NCI-H1930 (cell line): ENCODE data around the gene ZSCAN23.
"Not testable (repeated sequence)": the region's sequence is repeated elsewhere in the genome, so short reads cannot be mapped to it uniquely, and the experiment has no call there.

Experiments
- DNase-seq, 2 experiments: peaks; one replicate each; lab custom pipeline; 2025; lab: John Stamatoyannopoulos, UW

ZSCAN23 gene

DNA sequence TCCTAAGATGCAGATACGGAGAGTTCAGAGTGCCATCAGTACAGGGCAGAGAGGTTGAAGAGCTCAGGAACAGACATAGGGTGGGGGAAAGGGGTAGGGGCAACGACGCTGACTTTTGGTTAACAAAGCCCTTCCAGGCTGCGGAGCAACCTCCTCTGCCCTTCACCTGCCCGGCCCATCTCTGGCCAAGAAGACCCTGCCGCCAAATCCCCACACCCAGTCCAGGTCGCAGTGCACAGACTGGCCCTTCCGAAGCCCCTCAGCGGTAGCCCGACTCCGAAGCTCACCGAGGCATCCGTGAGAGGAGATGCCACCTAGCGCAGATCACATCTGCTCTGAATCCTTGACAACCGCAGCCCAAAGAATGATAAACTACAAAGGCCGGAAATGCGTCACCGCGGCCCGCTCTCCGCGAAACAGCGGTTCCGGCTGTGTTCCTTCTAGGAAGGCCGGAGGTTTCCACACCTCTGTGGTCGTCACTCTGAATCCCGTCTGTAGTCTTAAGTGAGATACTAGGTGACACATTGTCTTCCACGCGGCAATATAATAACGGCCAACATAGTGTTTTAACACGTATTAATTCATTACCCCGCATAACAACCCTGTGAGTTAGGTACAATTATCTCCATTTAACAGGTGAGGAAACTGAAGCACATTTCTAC, at the start of gene ZSCAN23:
Gene ZSCAN23, minus strand, starts transcription at position 380 of the 662 bp plus-strand sequence. CDS start 7,225 bp downstream, outside the sequence.
- DNase-seq = peak; percentile 91

DNA sequence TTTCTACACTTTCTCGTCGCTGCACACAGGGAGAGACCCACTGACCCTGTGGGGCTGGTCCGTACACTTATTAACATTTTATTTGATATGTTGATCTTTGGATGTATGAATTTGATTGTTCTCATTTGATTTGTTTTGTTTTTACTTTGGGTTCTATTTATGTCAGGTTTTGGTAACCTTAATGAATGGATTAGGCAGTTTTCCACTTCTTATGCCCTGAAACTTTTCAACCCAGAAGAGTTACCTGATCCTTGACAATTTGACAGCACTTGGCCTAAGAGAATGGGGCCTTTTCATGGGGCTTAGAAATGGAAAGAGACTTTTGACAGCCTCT, 48.7 kb upstream of the ZSCAN23 start:
- DNase-seq = no peak

DNA sequence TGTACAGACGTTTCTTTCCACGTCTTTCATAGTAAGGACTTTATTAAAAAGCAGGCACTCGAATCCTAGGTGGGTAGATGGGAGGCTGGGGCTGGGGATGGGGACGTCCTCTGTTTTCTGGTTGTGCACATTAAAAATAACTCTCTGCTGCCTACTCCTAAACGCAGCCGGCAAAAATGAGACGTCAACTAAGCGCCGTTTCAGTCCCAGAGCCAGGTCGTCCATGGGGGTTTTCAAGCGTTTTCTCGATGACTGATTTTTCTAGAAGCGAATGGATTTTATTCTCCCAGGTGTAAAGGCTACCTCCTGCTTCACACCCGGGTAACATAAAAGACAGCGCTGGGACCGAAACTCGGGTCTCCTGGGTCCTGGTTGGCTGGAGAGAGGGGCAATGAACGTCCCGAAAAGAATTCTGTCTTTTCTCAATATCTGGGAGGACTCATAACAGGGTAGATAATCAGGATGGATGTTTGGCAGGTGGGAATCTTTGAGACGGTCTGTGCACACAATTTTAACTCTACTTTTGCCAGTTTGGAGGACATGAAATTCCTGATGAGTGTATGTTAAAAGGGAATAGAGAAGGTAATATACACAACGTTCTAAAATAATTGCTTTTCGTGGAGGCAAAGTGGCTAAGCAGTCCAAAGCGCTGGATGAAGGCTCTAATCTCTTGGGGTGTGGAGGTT, 47.1 kb upstream of the ZSCAN23 start:
- no peak for DNase-seq

DNA sequence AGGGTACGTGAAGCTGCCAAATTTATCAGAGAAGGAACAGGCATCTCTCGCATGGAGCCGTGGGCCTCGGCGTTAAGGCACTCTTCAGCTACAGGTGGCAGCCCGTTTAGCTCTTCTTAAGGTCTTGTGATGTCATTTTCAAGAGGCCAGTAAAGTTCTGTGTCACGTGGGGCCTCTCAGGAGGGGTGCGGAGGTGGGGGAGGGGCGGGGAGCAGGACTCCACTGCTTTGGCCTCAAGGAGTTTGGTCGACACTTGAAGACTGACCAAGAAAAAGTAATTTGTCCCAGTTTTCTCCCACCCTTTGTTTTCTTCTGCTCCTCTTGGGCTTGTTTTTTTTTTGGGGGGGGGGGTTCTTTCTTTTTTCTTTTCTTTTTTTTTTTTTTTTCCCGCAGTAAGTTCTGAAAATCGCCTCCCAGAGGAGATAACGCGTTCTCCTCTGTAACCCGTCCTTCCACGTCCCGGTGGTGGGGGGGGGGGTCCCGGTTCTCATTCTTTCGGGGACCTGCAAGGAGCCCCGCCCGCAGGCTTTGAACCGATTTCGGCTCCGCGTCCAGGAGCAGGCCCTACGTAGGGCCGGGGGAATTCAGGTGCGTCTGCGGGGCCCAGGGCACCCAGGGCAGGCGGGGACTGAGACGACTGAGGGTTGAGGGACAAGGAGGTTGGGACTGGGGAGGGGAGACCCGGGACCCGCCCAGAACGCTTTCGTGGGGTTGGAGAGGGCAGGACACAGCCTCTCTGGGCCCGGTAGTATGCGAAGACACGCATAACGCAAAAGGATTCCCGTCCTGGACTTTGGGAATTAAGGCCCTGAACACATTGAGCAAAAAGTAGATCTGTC, 46.3 kb upstream of the ZSCAN23 start:
- no peak for DNase-seq

DNA sequence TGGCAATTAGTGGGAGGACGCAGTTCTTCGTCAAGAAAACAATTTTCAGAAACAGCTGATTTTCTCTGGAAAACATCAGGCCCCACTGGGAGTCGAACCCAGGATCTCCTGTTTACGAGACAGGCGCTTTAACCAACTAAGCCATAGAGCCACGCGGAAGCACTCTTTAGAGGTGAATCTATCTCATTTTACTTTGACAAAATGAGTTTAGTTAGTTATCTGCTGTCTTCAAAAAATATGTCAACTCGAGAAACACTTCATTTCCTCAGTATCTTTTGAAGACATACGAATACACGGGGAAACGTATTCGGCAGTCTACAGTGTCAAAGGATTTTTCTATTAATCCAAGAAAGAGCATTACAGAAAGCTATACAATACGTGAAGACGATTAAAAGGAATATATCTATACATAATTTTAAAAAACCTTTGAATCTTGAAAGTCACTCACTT, 45.6 kb upstream of the ZSCAN23 start:
- DNase-seq = no peak

DNA sequence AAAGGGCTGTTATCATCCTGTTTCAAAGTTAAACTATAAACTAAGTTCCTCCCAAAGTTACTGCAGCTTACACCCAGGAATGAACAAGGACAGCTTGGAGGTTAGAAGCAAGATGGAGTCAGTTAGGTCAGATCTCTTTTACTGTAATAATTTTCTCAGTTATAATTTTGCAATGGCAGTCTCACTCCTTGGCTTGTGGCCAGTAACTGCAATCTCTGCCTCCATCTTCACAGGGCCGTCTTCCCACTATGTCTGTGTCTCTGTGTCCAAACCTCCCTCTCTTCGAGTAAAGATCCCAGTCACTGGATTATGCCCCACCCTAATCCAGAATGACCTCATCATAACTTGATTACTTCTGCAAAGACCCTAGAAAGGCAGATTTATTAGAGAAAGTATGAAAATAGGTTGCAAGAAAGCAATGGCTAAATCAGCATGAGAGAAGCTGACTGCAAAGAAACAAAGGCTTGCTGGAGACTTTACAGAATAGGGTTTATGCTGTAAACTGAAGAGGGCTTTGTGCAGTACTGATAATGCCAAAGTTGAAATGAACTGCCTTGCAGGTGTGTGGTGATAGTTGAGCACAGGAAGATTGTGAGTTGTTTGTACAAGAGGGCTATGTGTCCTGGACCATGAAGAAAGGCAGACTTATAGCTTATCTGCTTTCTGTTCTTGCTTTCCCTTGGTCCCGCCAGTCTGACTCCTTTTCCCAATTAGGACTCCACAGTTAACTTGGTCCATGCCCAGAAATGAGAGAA, 43.9 kb upstream of the ZSCAN23 start:
- DNase-seq = no peak

DNA sequence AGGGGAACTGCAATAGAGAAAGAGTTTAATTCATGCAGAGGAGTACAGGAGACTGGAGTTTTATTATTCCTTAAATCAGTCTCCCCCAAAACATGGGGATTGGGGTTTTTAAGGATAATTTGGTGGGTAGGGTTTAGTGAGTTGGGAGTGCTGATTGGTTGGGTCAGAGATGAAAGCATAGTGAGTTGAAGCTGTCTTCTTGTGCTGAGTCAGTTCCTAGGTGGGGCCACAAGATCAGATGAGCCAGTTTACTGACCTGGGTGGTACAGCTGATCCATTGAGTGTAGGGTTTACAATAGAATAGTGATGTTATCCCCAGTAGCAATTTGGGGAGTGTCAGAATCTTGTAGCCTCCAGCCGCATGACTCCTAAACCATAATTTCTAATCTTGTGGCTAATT, 43.2 kb upstream of the ZSCAN23 start:
- DNase-seq = no peak

DNA sequence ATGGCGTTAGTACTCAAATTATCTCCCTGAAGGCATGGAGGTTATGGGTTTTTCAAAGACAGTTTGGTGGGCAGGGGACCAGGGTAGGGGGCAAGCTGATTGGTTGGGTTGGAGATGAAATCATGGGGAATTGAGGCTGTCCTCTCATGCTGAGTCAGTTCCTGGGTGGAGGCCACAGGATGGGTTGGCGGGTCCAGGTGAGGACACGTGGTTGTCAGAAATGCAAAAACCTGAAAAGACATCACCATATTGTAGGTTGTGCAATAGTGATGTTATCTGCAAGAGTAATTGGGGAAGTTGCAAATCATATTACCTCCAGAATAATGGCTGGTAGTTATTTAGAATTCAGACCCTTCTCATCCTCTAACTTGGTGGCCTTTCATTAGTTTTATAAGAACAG, 42.2 kb upstream of the ZSCAN23 start:
- no peak for DNase-seq

DNA sequence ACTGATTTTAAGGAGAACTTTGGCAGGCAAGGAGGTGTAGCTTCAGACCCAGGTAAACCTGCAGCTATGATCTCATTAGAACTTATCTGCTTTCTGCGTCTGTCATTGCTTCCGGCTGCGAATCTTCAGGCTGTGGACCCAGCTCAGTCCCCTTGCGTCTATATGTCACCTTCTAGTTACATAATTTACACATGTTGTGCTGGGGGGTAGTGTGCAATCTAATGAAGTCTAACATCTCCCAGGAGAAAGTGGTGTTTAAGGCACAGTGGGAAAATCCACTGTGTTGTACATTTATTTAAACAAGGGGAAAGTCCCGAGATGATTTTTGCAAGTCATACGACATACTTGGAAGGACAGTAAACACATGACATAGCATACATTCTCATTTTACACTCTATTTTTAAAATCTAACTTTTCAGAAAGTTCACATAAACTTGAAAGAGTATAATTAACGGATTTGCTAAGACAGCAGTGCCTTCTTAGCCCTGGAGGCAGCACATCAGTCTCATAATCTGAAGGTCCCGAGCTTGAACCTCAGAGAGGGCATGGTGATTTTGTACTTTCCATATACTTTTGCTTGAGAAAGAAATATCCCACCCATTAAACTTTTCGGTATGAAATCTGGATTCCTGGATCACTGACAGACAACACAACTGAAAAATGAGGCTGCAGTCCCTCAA, 37.1 kb upstream of the ZSCAN23 start:
- DNase-seq = no peak

DNA sequence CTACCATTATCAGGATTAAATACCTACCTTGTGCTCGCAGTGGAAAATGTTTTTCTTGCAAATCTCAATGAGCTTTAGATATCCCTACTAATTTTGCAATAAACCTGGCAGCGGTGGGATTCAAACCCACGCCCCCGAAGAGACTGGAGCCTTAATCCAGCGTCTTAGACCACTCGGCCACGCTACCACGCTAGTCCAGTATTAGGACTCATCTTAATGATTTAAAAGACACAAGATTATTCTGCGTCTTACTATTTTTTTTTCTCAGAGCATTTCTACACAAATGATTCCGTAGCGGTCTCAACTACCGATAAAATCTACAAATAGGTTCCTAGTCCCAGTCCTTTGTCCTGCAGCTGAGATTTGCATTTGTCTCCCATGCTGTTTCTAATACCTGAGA, 35.2 kb upstream of the ZSCAN23 start:
- no peak for DNase-seq

DNA sequence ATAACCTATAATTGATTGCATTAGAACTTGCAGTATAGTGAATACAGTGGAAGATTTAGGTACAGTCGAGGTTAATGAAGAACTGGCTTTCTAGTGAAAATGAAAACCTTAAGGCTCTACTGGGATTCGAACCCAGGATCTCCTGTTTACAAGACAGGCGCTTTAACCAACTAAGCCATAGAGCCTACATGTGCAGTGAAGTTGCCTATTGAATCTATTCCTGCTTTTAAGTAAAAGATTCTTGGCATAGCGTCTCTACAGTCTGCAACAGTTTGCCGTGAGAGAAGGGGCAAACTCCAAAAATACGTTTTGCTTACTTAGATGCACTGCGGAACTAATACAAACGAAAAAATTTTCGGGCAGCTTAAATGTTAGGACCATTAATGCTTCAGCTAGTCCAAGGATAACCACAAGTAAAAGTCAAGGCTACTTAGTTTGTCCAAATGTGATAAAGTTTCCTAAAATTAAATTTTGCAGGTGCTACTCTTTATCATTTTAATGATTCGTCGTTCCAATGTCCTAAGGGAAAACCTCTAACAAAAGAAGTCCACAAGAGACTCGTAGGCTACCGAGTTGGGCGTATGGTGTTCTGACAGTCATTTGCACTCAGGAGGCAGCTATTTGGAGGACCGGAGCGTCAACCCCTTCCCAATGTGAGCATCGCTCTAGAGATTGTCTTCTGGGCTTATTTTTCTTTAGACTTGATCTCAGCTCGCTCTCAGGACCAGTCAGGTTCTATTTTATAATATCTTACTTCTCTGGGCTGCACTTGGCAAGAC, 31.3 kb upstream of the ZSCAN23 start:
- peak; percentile 12 to 59 for DNase-seq

DNA sequence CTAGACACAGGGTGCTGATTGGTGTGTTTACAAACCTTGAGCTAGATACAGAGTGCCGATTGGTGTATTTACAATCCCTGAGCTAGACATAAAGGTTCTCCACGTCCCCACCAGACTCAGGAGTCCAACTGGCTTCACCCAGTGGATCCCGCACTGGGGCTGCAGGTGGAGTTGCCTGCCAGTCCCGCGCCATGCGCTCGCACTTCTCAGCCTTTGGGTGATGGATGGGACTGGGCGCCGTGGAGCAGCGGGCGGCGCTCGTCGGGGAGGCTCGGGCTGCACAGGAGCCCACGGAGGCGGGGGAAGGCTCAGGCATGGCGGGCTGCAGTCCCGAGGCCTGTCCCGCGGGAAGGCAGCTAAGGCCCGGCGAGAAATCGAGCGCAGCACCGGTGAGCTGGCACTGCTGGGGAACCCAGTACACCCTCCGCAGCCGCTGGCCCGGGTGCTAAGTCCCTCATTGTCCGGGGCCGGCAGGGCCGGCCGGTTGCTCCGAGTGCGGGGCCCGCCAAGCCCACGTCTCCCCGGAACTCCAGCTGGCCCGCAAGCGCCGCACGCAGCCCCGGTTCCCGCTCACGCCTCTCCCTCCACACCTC, 26.0 kb upstream of the ZSCAN23 start:
- DNase-seq = not testable (repeated sequence)

DNA sequence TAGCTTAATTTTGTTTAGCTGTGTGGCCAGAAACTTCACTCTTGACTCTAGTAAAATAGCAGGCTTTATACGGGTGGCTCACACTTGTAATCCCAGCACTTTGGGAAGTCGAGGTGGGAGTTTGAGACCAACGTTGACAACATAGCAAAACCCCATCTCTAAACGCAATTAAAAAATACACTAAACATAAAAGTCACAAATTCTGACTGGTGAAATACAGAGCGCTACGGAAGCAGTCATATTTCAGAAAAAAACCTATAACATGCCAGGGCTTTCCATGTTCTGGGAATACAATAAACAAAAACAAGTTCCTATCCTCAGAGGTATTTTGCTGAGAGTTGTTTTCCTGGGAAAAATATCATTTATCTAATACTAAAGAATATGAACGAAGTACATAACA, 24.8 kb upstream of the ZSCAN23 start:
- DNase-seq = no peak

DNA sequence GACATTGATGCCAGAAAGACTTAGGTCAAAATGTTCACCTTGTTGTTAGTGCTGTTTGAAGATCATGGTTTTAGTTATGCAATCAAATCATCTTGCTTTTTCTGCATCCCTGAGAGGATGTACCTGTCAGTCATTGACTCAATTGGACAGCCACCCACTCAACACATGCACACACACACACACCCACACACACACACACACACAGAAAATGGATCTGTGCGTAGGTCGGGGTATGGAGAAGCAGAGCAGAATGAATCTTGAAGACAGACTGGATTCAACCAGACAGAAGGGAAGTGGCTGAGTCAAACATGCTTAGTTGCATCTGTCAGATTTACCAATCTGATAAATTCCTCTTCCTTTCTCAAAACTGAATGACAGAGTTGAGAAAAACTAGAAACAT, 19.1 kb upstream of the ZSCAN23 start:
- DNase-seq = no peak

DNA sequence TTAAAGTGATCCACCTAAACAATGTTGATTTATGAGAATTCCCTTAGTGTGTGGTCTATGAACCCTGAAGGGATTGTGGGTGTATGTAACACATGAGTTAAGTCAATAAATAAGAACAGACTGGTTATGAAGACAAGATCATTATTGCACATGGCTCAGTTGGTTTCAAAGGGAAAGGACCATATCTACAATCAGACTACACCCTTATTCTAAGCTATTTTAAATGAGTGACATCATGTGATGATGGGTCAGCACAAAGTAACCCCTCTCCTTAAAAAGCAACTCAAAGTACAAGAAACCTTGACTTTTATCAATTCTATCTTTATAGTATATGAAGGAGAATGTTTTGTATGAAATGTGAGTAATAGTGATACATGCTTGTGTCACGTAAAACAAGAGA, 15.3 kb upstream of the ZSCAN23 start:
- no peak for DNase-seq

DNA sequence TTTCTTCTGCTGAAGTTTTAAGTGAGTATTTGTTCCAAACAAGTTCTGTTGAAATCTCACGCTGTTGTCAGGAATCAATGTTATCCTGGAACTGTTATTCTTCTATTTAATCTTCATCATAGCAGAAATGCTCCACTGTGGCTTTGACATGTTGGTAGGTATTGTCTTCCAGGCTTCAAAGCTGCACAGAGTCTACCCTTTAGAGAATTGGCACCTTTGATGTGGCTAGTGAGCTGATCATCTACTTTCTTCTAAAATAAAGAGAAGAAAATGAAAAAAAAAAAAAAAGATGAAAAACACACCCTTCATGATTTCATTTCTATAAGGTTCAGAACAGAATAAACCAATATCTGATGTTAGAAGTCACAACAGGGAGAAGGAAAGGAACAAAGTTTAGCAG, 5.8 kb upstream of the ZSCAN23 start:
- DNase-seq = no peak

DNA sequence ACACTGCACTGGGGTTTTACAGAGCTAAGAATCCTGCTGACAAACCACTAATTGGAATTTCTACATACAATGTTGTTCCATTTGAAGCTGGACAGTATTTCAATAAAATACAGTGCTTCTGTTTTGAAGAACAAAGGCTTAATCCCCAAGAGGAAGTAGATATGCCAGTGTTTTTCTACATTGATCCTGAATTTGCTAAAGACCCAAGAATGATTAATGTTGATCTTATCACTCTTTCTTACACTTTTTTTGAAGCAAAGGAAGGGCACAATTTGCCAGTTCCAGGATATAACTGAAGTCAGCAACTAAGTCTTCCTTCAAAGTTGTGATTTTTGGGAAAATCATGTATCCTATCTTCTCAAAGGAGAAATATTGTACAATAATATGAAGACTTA, 4.2 kb upstream of the ZSCAN23 start:
- not testable (repeated sequence) for DNase-seq

DNA sequence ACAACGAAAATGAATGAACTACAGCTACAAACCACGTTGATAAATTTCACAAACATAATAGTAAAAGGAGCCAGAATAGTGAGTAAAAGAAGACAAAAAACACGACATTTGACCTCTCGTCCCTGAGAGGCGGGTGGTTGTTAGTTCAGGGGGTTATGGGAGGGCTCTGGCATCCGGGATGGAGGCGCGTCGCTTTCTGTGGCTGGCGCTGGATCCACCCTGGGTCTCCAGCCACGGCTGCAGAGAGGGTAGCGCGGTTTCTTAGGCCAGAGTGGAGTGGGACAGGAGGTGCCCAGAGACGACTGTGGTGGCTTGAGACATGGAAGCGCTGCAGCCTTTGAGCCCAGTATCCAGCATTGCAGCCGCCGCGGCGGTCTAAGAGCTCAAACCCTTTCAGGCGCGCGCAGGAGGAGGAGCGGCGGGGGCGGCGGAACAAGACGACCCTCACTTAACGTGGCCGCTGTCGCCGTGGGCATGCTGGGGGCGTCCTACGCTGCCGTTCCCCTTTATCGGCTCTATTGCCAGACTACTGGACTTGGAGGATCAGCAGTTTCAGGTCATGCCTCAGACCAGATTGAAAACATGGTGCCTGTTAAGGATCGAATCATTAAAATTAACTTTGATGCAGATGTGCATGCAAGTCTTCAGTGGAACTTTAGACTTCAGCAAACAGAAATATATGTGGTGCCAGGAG, 3.7 kb upstream of the ZSCAN23 start:
- DNase-seq = peak in 1 of 2 experiments; percentile 20

DNA sequence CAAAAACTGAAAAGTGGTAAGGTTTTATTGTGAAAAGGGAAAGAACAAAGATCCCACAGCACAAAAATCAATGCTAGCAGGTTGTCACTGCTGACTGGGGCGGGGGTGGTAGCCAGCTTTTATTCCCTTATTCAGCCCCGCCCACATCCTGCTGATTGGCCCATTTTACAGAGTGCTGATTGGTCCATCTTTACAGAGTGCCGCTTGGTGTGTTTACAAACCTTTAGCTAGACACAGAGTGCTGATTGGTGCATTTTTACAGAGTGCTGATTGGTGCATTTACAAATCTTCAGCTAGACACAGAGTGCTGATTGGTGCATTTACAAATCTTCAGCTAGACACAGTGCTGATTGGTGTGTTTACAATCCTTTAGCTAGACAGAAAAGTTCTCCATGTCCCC, 1.5 kb upstream of the ZSCAN23 start:
- not testable (repeated sequence) for DNase-seq

DNA sequence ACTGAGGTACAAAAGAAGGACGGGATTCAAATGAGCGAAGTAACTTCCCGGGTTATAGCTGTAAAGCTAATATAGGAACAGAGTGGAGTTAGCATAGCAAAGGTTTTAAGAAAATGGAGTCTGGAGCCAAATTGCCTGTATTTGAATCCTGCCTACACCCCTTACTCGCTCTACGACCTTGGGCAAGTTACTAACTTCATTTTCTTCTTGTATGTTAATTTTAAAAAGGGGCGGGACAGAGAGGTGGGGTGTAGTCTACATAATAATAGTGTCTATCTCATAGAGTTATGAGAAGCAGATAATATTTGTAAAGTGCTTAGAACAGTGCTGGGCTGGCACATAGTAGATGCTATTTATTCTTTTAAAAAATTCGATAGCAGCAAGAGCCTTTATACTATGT, 705 bp downstream of the ZSCAN23 start:
- DNase-seq = no peak
